GDM1 (cell line): ENCODE measurements around the gene UBAP1L.
"Not testable (repeated sequence)": the region's sequence is repeated elsewhere in the genome, so short reads cannot be mapped to it uniquely, and the experiment has no call there.

Source experiments
- DNase-seq: peaks from one replicate; lab custom pipeline; 2025; lab: John Stamatoyannopoulos, UW

Gene UBAP1L

DNA sequence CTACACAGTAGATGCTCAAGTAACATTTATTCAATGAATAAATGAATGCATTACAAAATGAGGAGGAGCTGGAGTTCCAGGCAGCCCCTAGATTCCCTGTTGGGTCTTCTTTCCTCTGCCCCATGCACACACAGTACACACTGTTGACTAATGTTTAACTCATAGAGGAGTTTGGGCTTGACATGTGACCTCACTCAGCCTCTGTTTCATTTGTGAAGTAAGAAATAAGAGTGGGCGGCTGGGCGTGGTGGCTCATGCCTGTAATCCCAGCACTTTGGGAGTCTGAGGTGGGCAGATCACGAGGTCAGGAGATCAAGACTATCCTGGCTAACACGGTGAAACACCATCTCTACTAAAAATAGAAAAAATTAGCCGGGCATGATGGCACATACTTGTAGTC, 70.8 kb downstream of the UBAP1L start:
- not testable (repeated sequence) for DNase-seq

DNA sequence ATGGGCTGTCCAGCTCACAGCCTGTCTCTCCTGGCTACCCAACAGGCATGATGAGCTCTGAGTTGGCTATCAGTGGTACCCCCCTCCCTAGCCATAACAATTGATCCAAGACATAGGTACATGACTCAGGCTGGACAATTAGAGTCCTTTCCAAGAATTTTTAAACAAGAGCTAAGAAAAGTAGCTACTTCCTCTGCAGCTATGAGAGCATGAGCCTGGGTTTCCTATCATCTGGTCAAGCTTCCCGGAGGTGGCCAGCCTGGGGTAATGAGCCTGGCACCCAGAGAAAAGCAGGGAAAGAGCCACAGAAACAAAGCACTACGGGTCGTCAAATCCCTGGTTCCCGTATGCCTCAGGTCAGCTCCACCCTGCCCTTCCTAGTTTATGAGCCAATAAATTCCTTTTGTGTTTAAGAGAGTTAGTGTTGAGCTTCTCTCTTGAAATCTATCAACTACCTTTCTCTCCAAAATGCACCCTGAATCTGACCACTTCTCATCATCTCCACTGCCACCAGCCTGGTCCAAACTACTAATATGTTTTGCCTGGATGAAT, 72.1 kb downstream of the UBAP1L start:
- DNase-seq, result no peak
